Loucy (cell line): Measurements from ENCODE around the gene GOLGA6C.
"Not testable (repeated sequence)": the region's sequence is repeated elsewhere in the genome, so short reads cannot be mapped to it uniquely, and the experiment has no call there.

Experiments
- EZH2phosphoT487 ChIP-seq: fragments of 200-600 bp; IDR thresholded peaks from 2 replicates; pipeline ENCODE4 v1.6.1; 2018; ENCODE audit warnings: antibody characterized with exemption, mild to moderate bottlenecking, moderate library complexity, borderline replicate concordance
- TF ChIP-seq, protein P1 (sequence below): fragments of 200-600 bp; sonication (generic); conservative IDR thresholded peaks from 2 replicates; pipeline ENCODE4 v1.5.1; 2014; ENCODE audit warnings: mild to moderate bottlenecking, antibody characterized with exemption, low read length

GRCh38 chr15:75275617-75276016 lies 17.5 kb downstream of the GOLGA6C start:
- TF ChIP-seq, protein P1, sequence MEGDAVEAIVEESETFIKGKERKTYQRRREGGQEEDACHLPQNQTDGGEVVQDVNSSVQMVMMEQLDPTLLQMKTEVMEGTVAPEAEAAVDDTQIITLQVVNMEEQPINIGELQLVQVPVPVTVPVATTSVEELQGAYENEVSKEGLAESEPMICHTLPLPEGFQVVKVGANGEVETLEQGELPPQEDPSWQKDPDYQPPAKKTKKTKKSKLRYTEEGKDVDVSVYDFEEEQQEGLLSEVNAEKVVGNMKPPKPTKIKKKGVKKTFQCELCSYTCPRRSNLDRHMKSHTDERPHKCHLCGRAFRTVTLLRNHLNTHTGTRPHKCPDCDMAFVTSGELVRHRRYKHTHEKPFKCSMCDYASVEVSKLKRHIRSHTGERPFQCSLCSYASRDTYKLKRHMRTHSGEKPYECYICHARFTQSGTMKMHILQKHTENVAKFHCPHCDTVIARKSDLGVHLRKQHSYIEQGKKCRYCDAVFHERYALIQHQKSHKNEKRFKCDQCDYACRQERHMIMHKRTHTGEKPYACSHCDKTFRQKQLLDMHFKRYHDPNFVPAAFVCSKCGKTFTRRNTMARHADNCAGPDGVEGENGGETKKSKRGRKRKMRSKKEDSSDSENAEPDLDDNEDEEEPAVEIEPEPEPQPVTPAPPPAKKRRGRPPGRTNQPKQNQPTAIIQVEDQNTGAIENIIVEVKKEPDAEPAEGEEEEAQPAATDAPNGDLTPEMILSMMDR = not testable (repeated sequence)
- not testable (repeated sequence) for TF ChIP-seq EZH2phosphoT487
